HepG2 (cell line): ENCODE results near the gene TTLL13. TPM values are rescaled to one million over a fixed set of nuclear protein-coding genes. Genes with fewer than 3 reads are reported as not detected.

Experiments used
- BCL3 ChIP-seq: sonication (generic); formaldehyde crosslinking; IDR thresholded peaks from 2 replicates; pipeline ENCODE4 v1.5.1; 2020; ENCODE audit warnings: mild to moderate bottlenecking, missing genetic modification reagents, moderate library complexity
- FIP1L1 ChIP-seq: fragments of 200-400 bp; formaldehyde crosslinking; IDR thresholded peaks from 2 replicates; pipeline ENCODE4 v1.6.1; 2018; ENCODE audit warnings: low read depth, mild to moderate bottlenecking, low read length, moderate library complexity, borderline replicate concordance; ENCODE audit not compliant: insufficient read depth
- GATA4 ChIP-seq: sonication (generic); IDR thresholded peaks from 2 replicates; pipeline ENCODE4 v1.6.1; 2016; ENCODE audit warnings: antibody characterized with exemption, low read depth, borderline replicate concordance
- ISL2 ChIP-seq: sonication (generic); formaldehyde crosslinking; IDR thresholded peaks from 2 replicates; pipeline ENCODE4 v1.5.0; 2020; ENCODE audit warnings: missing genetic modification reagents
- KAT7 ChIP-seq: IDR thresholded peaks from 2 replicates; pipeline ENCODE4 v1.6.1; 2018; ENCODE audit warnings: borderline replicate concordance, missing compliant biosample characterization
- KLF15 ChIP-seq: sonication (generic); formaldehyde crosslinking; IDR thresholded peaks from 2 replicates; pipeline ENCODE4 v1.8.1; 2023; ENCODE audit warnings: borderline replicate concordance, mild to moderate bottlenecking, inconsistent platforms, missing genetic modification reagents, mixed read lengths
- PRPF4 ChIP-seq: fragments of 200-400 bp; formaldehyde crosslinking; IDR thresholded peaks from 2 replicates; pipeline ENCODE4 v1.6.1; 2016; ENCODE audit warnings: low read length, low read depth; ENCODE audit not compliant: poor library complexity, severe bottlenecking
- SIN3A ChIP-seq: IDR thresholded peaks from 2 replicates; pipeline ENCODE4 v1.6.1; 2011; ENCODE audit warnings: low read depth, mild to moderate bottlenecking, control low read depth, low read length, borderline replicate concordance
- WIZ ChIP-seq: sonication (generic); formaldehyde crosslinking; IDR thresholded peaks from 2 replicates; pipeline ENCODE4 v1.5.1; 2020; ENCODE audit warnings: mild to moderate bottlenecking, missing genetic modification reagents
- YY1 ChIP-seq: IDR thresholded peaks from 2 replicates; pipeline ENCODE4 v1.6.1; 2011; ENCODE audit warnings: low read length, low read depth, moderate library complexity, mild to moderate bottlenecking; ENCODE audit not compliant: insufficient read depth, insufficient replicate concordance
- ZNF605 ChIP-seq: sonication (generic); formaldehyde crosslinking; IDR thresholded peaks from 2 replicates; pipeline ENCODE4 v1.8.0; 2022; ENCODE audit warnings: mild to moderate bottlenecking, missing genetic modification reagents
- ZNF800 ChIP-seq: sonication (generic); formaldehyde crosslinking; IDR thresholded peaks from 2 replicates; pipeline ENCODE4 v1.4.0; 2020; ENCODE audit warnings: missing genetic modification reagents
- polyA plus RNA-seq, 8 experiments: library from polyadenylated mRNA; depleted of rRNA in 3 of 8; stranded (reverse) in 7 of 8; unstranded in 1 of 8; fragments of >200 nt; fragmentation: Illumina TruSeq in 4 of 8; extraction: Trizol in 4 of 8; gene quantifications; 2 replicates each; pipeline versions ENCODE4 v1.2.1 to v1.2.3, GENCODE V29; 2011 to 2016; ENCODE audit warnings: low read depth in 4 of 8, missing spikeins in 1 of 8, mixed read lengths in 1 of 8; ENCODE audit not compliant: insufficient read depth in 1 of 8
- total RNA-seq, 5 experiments: library from RNA; depleted of rRNA; stranded (reverse); fragments of >200 nt; fragmentation: Illumina TruSeq; extraction: Trizol; gene quantifications; 2 replicates each; pipeline ENCODE4 v1.2.3, GENCODE V29; 2016; ENCODE audit warnings: low read depth in 1 of 5
- TF ChIP-seq, protein P1 (sequence below): sonication (generic); formaldehyde crosslinking; IDR thresholded peaks from 2 replicates; pipeline ENCODE4; 2020; ENCODE audit warnings: missing genetic modification reagents, mild to moderate bottlenecking, borderline replicate concordance
- TF ChIP-seq, protein P2 (sequence below): sonication (generic); formaldehyde crosslinking; IDR thresholded peaks from 2 replicates; pipeline ENCODE4 v1.5.0; 2020; ENCODE audit warnings: missing genetic modification reagents
- TF ChIP-seq, protein P3 (sequence below): sonication (generic); formaldehyde crosslinking; IDR thresholded peaks from 2 replicates; pipeline ENCODE4 v1.4.0; 2020; ENCODE audit warnings: mild to moderate bottlenecking, missing genetic modification reagents

Gene TTLL13
- total and polyA plus RNA-seq, 2 of the 13 experiments (the other 11 are each of a cell fraction or from before 2014, with no cell fraction given), result 0.07 to 0.29 TPM

- TF ChIP-seq GATA4 (no peak), ISL2 (CRISPR knock-in tag) (0 out of 2 replicates have a peak, but pooled peaks have one; percentile 38), ZNF800 (CRISPR knock-in tag) (peak; percentile 55), FIP1L1 (0 out of 2 replicates have a peak, but pooled peaks have one; percentile 38), BCL3 (CRISPR knock-in tag) (0 out of 2 replicates have a peak, but pooled peaks have one; percentile 42), ZNF605 (CRISPR knock-in tag) (peak; percentile 83), PRPF4 (no peak), WIZ (CRISPR knock-in tag) (no peak), KAT7 (CRISPR knock-in tag) (peak; percentile 43; the same call in 1 of the 2 replicates), KLF15 (CRISPR knock-in tag) (no peak; the same call in 1 of the 2 replicates), YY1 (peak; percentile 37), SIN3A (peak; percentile 75; the same call in 1 of the 2 replicates)
- TF ChIP-seq, protein P1, sequence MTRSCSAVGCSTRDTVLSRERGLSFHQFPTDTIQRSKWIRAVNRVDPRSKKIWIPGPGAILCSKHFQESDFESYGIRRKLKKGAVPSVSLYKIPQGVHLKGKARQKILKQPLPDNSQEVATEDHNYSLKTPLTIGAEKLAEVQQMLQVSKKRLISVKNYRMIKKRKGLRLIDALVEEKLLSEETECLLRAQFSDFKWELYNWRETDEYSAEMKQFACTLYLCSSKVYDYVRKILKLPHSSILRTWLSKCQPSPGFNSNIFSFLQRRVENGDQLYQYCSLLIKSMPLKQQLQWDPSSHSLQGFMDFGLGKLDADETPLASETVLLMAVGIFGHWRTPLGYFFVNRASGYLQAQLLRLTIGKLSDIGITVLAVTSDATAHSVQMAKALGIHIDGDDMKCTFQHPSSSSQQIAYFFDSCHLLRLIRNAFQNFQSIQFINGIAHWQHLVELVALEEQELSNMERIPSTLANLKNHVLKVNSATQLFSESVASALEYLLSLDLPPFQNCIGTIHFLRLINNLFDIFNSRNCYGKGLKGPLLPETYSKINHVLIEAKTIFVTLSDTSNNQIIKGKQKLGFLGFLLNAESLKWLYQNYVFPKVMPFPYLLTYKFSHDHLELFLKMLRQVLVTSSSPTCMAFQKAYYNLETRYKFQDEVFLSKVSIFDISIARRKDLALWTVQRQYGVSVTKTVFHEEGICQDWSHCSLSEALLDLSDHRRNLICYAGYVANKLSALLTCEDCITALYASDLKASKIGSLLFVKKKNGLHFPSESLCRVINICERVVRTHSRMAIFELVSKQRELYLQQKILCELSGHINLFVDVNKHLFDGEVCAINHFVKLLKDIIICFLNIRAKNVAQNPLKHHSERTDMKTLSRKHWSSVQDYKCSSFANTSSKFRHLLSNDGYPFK, result peak; percentile 84; the same call in 1 of the 2 replicates
- TF ChIP-seq, protein P2, sequence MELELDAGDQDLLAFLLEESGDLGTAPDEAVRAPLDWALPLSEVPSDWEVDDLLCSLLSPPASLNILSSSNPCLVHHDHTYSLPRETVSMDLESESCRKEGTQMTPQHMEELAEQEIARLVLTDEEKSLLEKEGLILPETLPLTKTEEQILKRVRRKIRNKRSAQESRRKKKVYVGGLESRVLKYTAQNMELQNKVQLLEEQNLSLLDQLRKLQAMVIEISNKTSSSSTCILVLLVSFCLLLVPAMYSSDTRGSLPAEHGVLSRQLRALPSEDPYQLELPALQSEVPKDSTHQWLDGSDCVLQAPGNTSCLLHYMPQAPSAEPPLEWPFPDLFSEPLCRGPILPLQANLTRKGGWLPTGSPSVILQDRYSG (CRISPR knock-in tag), result no peak; the same call in 1 of the 2 replicates
- TF ChIP-seq, protein P3, sequence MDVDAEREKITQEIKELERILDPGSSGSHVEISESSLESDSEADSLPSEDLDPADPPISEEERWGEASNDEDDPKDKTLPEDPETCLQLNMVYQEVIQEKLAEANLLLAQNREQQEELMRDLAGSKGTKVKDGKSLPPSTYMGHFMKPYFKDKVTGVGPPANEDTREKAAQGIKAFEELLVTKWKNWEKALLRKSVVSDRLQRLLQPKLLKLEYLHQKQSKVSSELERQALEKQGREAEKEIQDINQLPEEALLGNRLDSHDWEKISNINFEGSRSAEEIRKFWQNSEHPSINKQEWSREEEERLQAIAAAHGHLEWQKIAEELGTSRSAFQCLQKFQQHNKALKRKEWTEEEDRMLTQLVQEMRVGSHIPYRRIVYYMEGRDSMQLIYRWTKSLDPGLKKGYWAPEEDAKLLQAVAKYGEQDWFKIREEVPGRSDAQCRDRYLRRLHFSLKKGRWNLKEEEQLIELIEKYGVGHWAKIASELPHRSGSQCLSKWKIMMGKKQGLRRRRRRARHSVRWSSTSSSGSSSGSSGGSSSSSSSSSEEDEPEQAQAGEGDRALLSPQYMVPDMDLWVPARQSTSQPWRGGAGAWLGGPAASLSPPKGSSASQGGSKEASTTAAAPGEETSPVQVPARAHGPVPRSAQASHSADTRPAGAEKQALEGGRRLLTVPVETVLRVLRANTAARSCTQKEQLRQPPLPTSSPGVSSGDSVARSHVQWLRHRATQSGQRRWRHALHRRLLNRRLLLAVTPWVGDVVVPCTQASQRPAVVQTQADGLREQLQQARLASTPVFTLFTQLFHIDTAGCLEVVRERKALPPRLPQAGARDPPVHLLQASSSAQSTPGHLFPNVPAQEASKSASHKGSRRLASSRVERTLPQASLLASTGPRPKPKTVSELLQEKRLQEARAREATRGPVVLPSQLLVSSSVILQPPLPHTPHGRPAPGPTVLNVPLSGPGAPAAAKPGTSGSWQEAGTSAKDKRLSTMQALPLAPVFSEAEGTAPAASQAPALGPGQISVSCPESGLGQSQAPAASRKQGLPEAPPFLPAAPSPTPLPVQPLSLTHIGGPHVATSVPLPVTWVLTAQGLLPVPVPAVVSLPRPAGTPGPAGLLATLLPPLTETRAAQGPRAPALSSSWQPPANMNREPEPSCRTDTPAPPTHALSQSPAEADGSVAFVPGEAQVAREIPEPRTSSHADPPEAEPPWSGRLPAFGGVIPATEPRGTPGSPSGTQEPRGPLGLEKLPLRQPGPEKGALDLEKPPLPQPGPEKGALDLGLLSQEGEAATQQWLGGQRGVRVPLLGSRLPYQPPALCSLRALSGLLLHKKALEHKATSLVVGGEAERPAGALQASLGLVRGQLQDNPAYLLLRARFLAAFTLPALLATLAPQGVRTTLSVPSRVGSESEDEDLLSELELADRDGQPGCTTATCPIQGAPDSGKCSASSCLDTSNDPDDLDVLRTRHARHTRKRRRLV (CRISPR knock-in tag), result no peak
Observed at GRCh38 chr15:90233387-90234095, 15.8 kb upstream of the TTLL13 start, which contains the start of gene CIB1 (continued).
